GM12891 (cell line): ENCODE measurements around the gene MEF2B.

ENCODE experiments used
- DNase-seq: peaks from one replicate; pipeline ENCODE4 v3.0.0; 2011; ENCODE audit warnings: low spot score; ENCODE audit not compliant: insufficient read length
- FAIRE-seq: peaks from 2 replicates; lab custom pipeline; 2011; peaks lifted over from hg19 to GRCh38; lab: Jason Lieb, UNC
- PAX5 ChIP-seq: IDR thresholded peaks from 2 replicates; pipeline ENCODE4 v1.6.1; 2011; ENCODE audit warnings: low read length, moderate library complexity, mild to moderate bottlenecking; ENCODE audit not compliant: insufficient read depth, severe bottlenecking
- POLR2A ChIP-seq: IDR thresholded peaks from 2 replicates; pipeline ENCODE4 v1.6.1; 2011; ENCODE audit warnings: low read depth, low read length, control low read depth
- POLR2AphosphoS5 ChIP-seq: IDR thresholded peaks from 2 replicates; pipeline ENCODE4 v1.6.1; 2011; ENCODE audit warnings: low read depth, low read length, control low read depth
- POU2F2 ChIP-seq: IDR thresholded peaks from 2 replicates; pipeline ENCODE4 v1.6.1; 2011; ENCODE audit warnings: low read depth, mild to moderate bottlenecking, control low read depth, low read length, moderate library complexity
- SPI1 ChIP-seq: IDR thresholded peaks from 2 replicates; pipeline ENCODE4 v1.6.1; 2011; ENCODE audit warnings: low read depth, low read length, control low read depth
- TAF1 ChIP-seq: IDR thresholded peaks from 2 replicates; pipeline ENCODE4 v1.6.1; 2011; ENCODE audit warnings: low read depth, low read length, control low read depth

MEF2B gene

GRCh38 chr19:19098084-19098702 is 71.9 kb downstream of the MEF2B start:
- FAIRE-seq = no peak
- DNase-seq = no peak
- no peak for TF ChIP-seq POLR2AphosphoS5
- no peak for TF ChIP-seq POU2F2
- no peak for TF ChIP-seq PAX5

DNA sequence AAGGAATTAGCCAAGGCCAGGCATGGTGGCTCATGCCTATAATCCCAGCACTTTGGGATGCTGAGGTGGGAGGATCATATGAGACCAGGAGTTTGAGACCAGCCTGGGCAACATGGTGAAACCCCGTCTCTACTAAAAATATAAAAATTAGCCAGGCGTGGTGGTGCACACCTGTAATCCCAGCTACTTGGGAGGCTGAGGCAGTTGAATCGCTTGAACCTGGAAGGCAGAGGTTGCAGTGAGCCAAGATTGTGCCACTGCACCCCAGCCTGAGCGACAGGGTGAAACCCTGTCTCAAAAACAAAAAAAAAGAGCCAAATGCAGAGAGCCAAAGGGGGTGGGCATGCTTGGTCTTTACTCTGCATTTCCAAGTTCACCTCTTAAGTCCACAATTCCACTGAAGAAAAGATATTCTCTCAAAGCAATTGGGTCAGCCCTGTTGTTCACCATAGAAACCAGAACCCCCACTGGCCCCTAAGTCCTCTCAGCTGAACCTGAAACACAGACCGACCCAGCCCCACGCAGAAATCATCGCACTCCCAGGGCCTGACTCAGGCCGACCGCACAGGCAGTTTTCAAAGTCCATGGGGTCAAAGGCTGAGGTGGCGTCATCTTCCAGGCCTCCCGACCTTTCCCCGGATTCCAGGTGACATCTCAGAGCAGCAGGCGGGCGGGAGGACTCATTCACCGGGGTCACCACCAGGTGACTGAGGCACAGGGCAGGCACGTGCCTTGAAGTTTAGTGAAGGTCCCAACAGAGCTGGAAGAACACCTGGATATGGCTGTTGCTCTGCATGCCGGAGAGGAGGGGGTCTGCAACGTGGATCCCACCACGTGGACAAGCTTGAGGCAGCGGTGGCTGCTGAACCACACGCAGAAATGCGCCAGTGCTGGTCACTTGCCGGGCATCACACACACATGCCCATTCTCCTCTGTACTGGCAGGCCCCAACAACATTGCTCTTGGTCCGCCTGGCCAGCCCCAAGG is 73.1 kb downstream of the MEF2B start:
- FAIRE-seq (no peak), DNase-seq (no peak)
- TF ChIP-seq TAF1 (no peak), POLR2A (no peak), POU2F2 (no peak), PAX5 (no peak), POLR2AphosphoS5 (no peak), SPI1 (no peak)

- DNase-seq (no peak), FAIRE-seq (no peak)
- TF ChIP-seq POLR2AphosphoS5 (no peak), SPI1 (no peak), POU2F2 (no peak), PAX5 (no peak), TAF1 (no peak), POLR2A (no peak)
Observed at GRCh38 chr19:19095691-19096090, 74.4 kb downstream of the MEF2B start.
